IMR-90 (cell line): ENCODE results near the gene BUD23. TPM values are rescaled to one million over a fixed set of nuclear protein-coding genes. Genes with fewer than 3 reads are reported as not detected.

Source experiments
- ATAC-seq: fragments of 200-7000 bp; cut with Tn5 transposase; 2 replicates; pipeline ENCODE4 v1.9.1; 2020; ENCODE audit warnings: low read depth, mild to moderate bottlenecking, moderate library complexity
- BruUV-seq: library from RNA; stranded (reverse); fragments of 400-500 nt; replicated peaks from 2 replicates; lab custom pipeline; 2021; lab: Mats Ljungman, UMichigan
- CTCF ChIA-PET: fragments of 300-600 bp; formaldehyde crosslinking; extraction: SDS; loops from one replicate; lab custom pipeline; 2021; ENCODE audit warnings: antibody characterized with exemption; lab: Yijun Ruan, JAX
- POLR2A ChIA-PET: fragments of 300-600 bp; sonication (Branson Sonifier 250); formaldehyde crosslinking; loops from one replicate; lab custom pipeline; 2022; ENCODE audit warnings: antibody characterized with exemption; ENCODE audit not compliant: unreplicated experiment; lab: Charles Lee
- DNase-seq: peaks from one replicate; pipeline ENCODE4 v3.0.0; 2013
- H2AFZ ChIP-seq: replicated peaks from 2 replicates; pipeline ENCODE3; 2013; ENCODE audit warnings: low read length, mild to moderate bottlenecking; ENCODE audit not compliant: poor library complexity
- H2AK5ac ChIP-seq: 2 replicates; pipeline ENCODE4 v1.6.1; 2013; ENCODE audit warnings: low read depth, low read length, inconsistent platforms
- H2AK9ac ChIP-seq: replicated peaks from 2 replicates; pipeline ENCODE3; 2013; ENCODE audit warnings: mild to moderate bottlenecking, low read depth, low read length, moderate library complexity; ENCODE audit not compliant: poor library complexity
- H2BK120ac ChIP-seq: 2 replicates; pipeline ENCODE4 v1.6.1; 2013; ENCODE audit warnings: low read depth, low read length, inconsistent platforms
- H2BK15ac ChIP-seq: 3 replicates; pipeline ENCODE4 v1.6.1; 2013; ENCODE audit warnings: low read depth, low read length, inconsistent platforms
- H2BK20ac ChIP-seq: 2 replicates; pipeline ENCODE4 v1.6.1; 2013; ENCODE audit warnings: low read depth, mild to moderate bottlenecking, inconsistent platforms, low read length, moderate library complexity
- H2BK5ac ChIP-seq: 2 replicates; pipeline ENCODE4 v1.6.1; 2013; ENCODE audit warnings: mild to moderate bottlenecking, low read depth, low read length, inconsistent platforms; ENCODE audit not compliant: poor library complexity, severe bottlenecking
- H3K14ac ChIP-seq: replicated peaks from 2 replicates; pipeline ENCODE4 v1.6.1; 2013; ENCODE audit warnings: low read depth, low read length, inconsistent platforms
- H3K18ac ChIP-seq: 2 replicates; pipeline ENCODE4 v1.6.1; 2013; ENCODE audit warnings: low read depth, low read length, control low read depth
- H3K23ac ChIP-seq: 2 replicates; pipeline ENCODE4 v1.6.1; 2013; ENCODE audit warnings: low read depth, low read length, inconsistent platforms
- H3K27ac ChIP-seq: 2 replicates; pipeline ENCODE4 v1.5.1; 2013; ENCODE audit warnings: mild to moderate bottlenecking, control low read depth, low read length; ENCODE audit not compliant: insufficient read depth
- H3K27me3 ChIP-seq: 2 replicates; pipeline ENCODE4 v1.6.1; 2013; ENCODE audit warnings: low read length; ENCODE audit not compliant: control insufficient read depth, insufficient read depth
- H3K36me3 ChIP-seq: 2 replicates; pipeline ENCODE4 v1.6.1; 2013; ENCODE audit warnings: low read length, mixed read lengths; ENCODE audit not compliant: control insufficient read depth, insufficient read depth
- H3K4ac ChIP-seq: 2 replicates; pipeline ENCODE4 v1.6.1; 2013; ENCODE audit warnings: low read depth, low read length, inconsistent platforms
- H3K4me1 ChIP-seq: 2 replicates; pipeline ENCODE4 v1.6.1; 2013; ENCODE audit warnings: low read length, mixed read lengths; ENCODE audit not compliant: control insufficient read depth, insufficient read depth
- H3K4me2 ChIP-seq: 2 replicates; pipeline ENCODE4 v1.6.1; 2013; ENCODE audit warnings: low read depth, mild to moderate bottlenecking, control low read depth, low read length, moderate library complexity
- H3K4me3 ChIP-seq: 2 replicates; pipeline ENCODE4 v1.5.1; 2013; ENCODE audit warnings: low read depth, mild to moderate bottlenecking, control low read depth, low read length, moderate library complexity; ENCODE audit not compliant: insufficient read depth
- H3K56ac ChIP-seq: 2 replicates; pipeline ENCODE4 v1.6.1; 2013; ENCODE audit warnings: low read length, inconsistent platforms; ENCODE audit not compliant: insufficient read depth; ENCODE audit errors: extremely low read depth
- H3K79me1 ChIP-seq, 2 experiments: 2 replicates each; pipeline ENCODE4 v1.6.1; 2013; ENCODE audit warnings: low read length in 2 of 2, inconsistent platforms in 1 of 2, low read depth in 1 of 2
- H3K9ac ChIP-seq: 2 replicates; pipeline ENCODE4 v1.6.1; 2013; ENCODE audit warnings: low read depth, low read length, control low read depth
- H3K9me1 ChIP-seq: 2 replicates; pipeline ENCODE4 v1.6.1; 2013; ENCODE audit warnings: low read length, inconsistent platforms; ENCODE audit not compliant: insufficient read depth
- H3K9me3 ChIP-seq: 2 replicates; pipeline ENCODE4 v1.6.1; 2013; ENCODE audit warnings: low read length; ENCODE audit not compliant: control insufficient read depth, insufficient read depth
- H4K20me1 ChIP-seq: 2 replicates; pipeline ENCODE4 v1.6.1; 2013; ENCODE audit warnings: low read length, inconsistent platforms; ENCODE audit not compliant: insufficient read depth
- H4K5ac ChIP-seq: 2 replicates; pipeline ENCODE4 v1.6.1; 2013; ENCODE audit warnings: mild to moderate bottlenecking, low read depth, low read length, control low read depth
- H4K8ac ChIP-seq, 2 experiments: 2 replicates each; pipeline ENCODE4 v1.6.1; 2013; ENCODE audit warnings: low read depth in 2 of 2, low read length in 2 of 2, control low read depth in 1 of 2, inconsistent platforms in 1 of 2
- H4K91ac ChIP-seq: 2 replicates; pipeline ENCODE4 v1.6.1; 2013; ENCODE audit warnings: low read depth, low read length, inconsistent platforms; ENCODE audit not compliant: insufficient read depth
- CEBPB ChIP-seq: IDR thresholded peaks from 2 replicates; pipeline ENCODE4 v1.6.1; 2012; ENCODE audit warnings: low read depth, low read length, improper control_type of control experiment
- CHD1 ChIP-seq: IDR thresholded peaks from 2 replicates; pipeline ENCODE4 v1.6.1; 2012; ENCODE audit warnings: low read depth, low read length, improper control_type of control experiment
- FOS ChIP-seq: fragments of 150-350 bp; IDR thresholded peaks from 2 replicates; pipeline ENCODE4 v1.6.1; 2016; ENCODE audit warnings: low read depth, low read length
- MAFK ChIP-seq: IDR thresholded peaks from 2 replicates; pipeline ENCODE4 v1.6.1; 2012; ENCODE audit warnings: low read depth, low read length, improper control_type of control experiment
- NFE2L2 ChIP-seq: fragments of 150-350 bp; IDR thresholded peaks from 2 replicates; pipeline ENCODE4 v1.6.1; 2016; ENCODE audit warnings: low read depth, mild to moderate bottlenecking, low read length
- RAD21 ChIP-seq: IDR thresholded peaks from 2 replicates; pipeline ENCODE4 v1.6.1; 2012; ENCODE audit warnings: low read length, improper control_type of control experiment
- RCOR1 ChIP-seq: IDR thresholded peaks from 2 replicates; pipeline ENCODE4 v1.6.1; 2012; ENCODE audit warnings: mild to moderate bottlenecking, low read length, improper control_type of control experiment; ENCODE audit not compliant: insufficient replicate concordance
- WGBS, 2 experiments: methylation state at CpG; one replicate each; pipeline versions ENCODE4 v1.1.5 to v1.1.7; 2013; ENCODE audit warnings: missing lambda C conversion rate in 2 of 2; ENCODE audit not compliant: insufficient read length in 1 of 2; ENCODE audit errors: extremely low coverage in 2 of 2; 5-methylcytosine and 5-hydroxymethylcytosine counted together
- dilution Hi-C: fragments of 300-500 bp; cut with HindIII; formaldehyde crosslinking; loops from one replicate; pipeline ENCODE4 v1.14.3; 2018; ENCODE audit warnings: low sequenced_read_pairs; ENCODE audit not compliant: unreplicated experiment
- in situ Hi-C: fragments of 300-500 bp; cut with MboI; formaldehyde crosslinking; loops from 3 replicates; pipeline ENCODE4 v1.14.3; 2019; ENCODE audit warnings: low sequenced_read_pairs, inconsistent platforms, mixed read lengths
- intact Hi-C: fragments of 100-400 bp; cut with micrococcal nuclease; formaldehyde crosslinking; loops from 2 replicates; pipeline ENCODE4 v1.10.0; 2022
- polyA plus RNA-seq, 3 experiments: library from polyadenylated mRNA; depleted of rRNA; stranded (reverse); fragments of >200 nt; gene quantifications; 2 replicates each; pipeline ENCODE4 v1.2.3, GENCODE V29; 2012; ENCODE audit warnings: low replicate concordance in 1 of 3
- total RNA-seq: library from RNA; depleted of rRNA; stranded (reverse); fragments of >200 nt; gene quantifications from 2 replicates; pipeline ENCODE4 v1.2.3, GENCODE V29; 2012
- TF ChIP-seq, protein P1 (sequence below): conservative IDR thresholded peaks from 2 replicates; pipeline ENCODE4 v1.5.1; 2012; ENCODE audit warnings: mild to moderate bottlenecking, low read depth, low read length, improper control_type of control experiment

BUD23 gene
- total and polyA plus RNA-seq, 2 of the 4 experiments (the other 2 are of a cell fraction): 35.7 to 65.2 TPM

DNA sequence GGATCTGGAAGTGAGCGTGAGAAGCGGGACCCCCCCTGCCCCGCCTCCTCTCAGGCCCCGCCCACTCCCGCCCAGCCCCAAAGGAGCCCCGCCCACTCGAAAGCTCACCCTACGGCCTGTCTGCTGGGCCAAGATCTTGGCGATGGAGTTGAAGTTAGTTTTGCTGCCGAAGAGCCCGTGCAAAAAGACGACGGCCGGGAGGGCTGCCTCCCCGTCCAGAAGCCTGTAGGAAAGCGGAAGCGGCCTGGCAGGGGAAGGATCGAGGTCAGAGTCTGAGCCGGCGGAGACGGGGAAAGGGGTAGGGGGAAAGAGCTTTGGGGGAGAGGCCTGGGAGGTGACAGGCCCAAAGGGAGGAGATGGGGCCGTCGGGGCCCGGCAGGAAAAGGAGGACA lies 54.8 kb downstream of the BUD23 start:
- DNase-seq (peak; percentile 25), ATAC-seq (peak; percentile 62)
- intact Hi-C loops: loop anchor here (5.0 kb wide), 1 partner anchor 114 kb away; no protein-coding TSS in a partner anchor
- Histone ChIP-seq H2AK5ac (peak overlapping the region; percentile 11; the same call in 1 of the 2 replicates), H2BK15ac (no peak overlapping the region), H2AK9ac (peak overlapping the region; percentile 75), H3K4ac (peak overlapping the region; percentile 52; the same call in 1 of the 2 replicates), H3K36me3 (0 out of 2 replicates have a peak, but pooled peaks cover 6% of the 10 kb centered on the region), H4K8ac (peak overlapping the region in 1 of 2 experiments; percentile 39; a peak in 1 of 4 replicates), H3K79me1 (peaks cover 5 to 27% of the 10 kb centered on the region in 2 experiments; a peak in 3 of 4 replicates), H4K20me1 (peaks cover 3% of the 10 kb centered on the region; the same call in 1 of the 2 replicates), H3K23ac (no peak overlapping the region), H2AFZ (peak overlapping the region; percentile 92), H3K9me1 (peaks cover 8% of the 10 kb centered on the region), H3K4me3 (peak overlapping the region; percentile 99), H3K18ac (no peak overlapping the region), H2BK20ac (no peak overlapping the region), H4K5ac (no peak overlapping the region), H3K4me1 (peaks cover 7% of the 10 kb centered on the region), H3K4me2 (peak overlapping the region; percentile 95), H3K9me3 (no peaks in the 10 kb centered on the region), H4K91ac (no peak overlapping the region), H3K9ac (peak overlapping the region; percentile 65), H2BK120ac (no peak overlapping the region), H3K27me3 (no peaks in the 10 kb centered on the region), H2BK5ac (peak overlapping the region; percentile 1), H3K56ac (0 out of 2 replicates have a peak overlapping the region, but pooled peaks have one; percentile 26), H3K14ac (peak overlapping the region; percentile 25; the same call in 1 of the 2 replicates), H3K27ac (peak overlapping the region; percentile 69)
- TF ChIP-seq FOS (no peak), RAD21 (no peak), CEBPB (no peak), MAFK (no peak), CHD1 (no peak), RCOR1 (no peak), NFE2L2 (no peak)
- TF ChIP-seq, protein P1, sequence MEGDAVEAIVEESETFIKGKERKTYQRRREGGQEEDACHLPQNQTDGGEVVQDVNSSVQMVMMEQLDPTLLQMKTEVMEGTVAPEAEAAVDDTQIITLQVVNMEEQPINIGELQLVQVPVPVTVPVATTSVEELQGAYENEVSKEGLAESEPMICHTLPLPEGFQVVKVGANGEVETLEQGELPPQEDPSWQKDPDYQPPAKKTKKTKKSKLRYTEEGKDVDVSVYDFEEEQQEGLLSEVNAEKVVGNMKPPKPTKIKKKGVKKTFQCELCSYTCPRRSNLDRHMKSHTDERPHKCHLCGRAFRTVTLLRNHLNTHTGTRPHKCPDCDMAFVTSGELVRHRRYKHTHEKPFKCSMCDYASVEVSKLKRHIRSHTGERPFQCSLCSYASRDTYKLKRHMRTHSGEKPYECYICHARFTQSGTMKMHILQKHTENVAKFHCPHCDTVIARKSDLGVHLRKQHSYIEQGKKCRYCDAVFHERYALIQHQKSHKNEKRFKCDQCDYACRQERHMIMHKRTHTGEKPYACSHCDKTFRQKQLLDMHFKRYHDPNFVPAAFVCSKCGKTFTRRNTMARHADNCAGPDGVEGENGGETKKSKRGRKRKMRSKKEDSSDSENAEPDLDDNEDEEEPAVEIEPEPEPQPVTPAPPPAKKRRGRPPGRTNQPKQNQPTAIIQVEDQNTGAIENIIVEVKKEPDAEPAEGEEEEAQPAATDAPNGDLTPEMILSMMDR: no peak
- no TSS peak for BruUV-seq
- CTCF ChIA-PET: interaction anchor here (1.6 kb wide), 1 partner anchor 13 kb away, joined by 6 read pairs; no protein-coding TSS in a partner anchor
- POLR2A ChIA-PET: interaction anchor here (0.5 kb wide), 1 partner anchor 62 kb away, joined by 4 read pairs; no protein-coding TSS in a partner anchor
- WGBS, 2 experiments: 10% methylated on average over 2 of the region's 24 CpGs; no CpG with 5 or more reads in 1 of the 2 experiments
- in situ Hi-C loops: no loop called here
- dilution Hi-C loops: no loop called here
